DOHH2 (cell line): ENCODE data around the gene KCNQ1.

Source experiments
- CTCF ChIP-seq: fragments of 200-600 bp; sonication (generic); IDR thresholded peaks from one replicate; pipeline ENCODE4 v1.5.1; 2014; ENCODE audit warnings: antibody characterized with exemption, mild to moderate bottlenecking, low read depth, low read length; ENCODE audit not compliant: poor library complexity, severe bottlenecking
- EZH2phosphoT487 ChIP-seq: fragments of 200-600 bp; sonication (generic); IDR thresholded peaks from 2 replicates; pipeline ENCODE4 v1.6.1; 2017; ENCODE audit warnings: borderline replicate concordance, mild to moderate bottlenecking, antibody characterized with exemption, low read length, moderate library complexity, mixed read lengths

GRCh38 chr11:2897048-2897447, 452.2 kb downstream of the KCNQ1 start:
- TF ChIP-seq CTCF (no peak), EZH2phosphoT487 (no peak)
